ENCODE data around the gene CREB5.

The CREB5 gene

DNA sequence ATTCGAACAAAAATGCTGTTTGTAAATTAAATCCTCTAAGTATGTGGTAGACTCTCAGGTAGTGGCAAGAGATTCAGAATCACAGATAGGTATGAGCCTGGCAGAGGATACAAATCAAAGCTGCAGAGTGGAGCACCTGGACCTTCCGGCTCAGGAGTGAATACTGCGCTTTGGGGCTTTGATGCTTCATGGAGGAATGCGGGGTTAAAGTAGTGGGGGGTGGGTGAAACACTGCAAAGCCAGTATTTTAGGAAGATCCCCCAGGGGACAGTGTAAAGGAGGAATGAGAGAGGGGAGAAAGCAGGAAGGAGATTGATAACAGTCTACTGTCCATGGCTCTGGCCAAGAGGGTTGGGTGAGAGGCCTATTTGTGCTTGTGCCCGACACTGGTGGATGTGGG lies 43.2 kb downstream of the CREB5 start:
- H3K4me3 ChIP-seq (replicated peaks; ENCODE audit: low read depth, low read length), result no peak overlapping the region
- no peak for DNase-seq (ENCODE audit: extremely low read depth, low read depth)
- TF ChIP-seq, protein P1, sequence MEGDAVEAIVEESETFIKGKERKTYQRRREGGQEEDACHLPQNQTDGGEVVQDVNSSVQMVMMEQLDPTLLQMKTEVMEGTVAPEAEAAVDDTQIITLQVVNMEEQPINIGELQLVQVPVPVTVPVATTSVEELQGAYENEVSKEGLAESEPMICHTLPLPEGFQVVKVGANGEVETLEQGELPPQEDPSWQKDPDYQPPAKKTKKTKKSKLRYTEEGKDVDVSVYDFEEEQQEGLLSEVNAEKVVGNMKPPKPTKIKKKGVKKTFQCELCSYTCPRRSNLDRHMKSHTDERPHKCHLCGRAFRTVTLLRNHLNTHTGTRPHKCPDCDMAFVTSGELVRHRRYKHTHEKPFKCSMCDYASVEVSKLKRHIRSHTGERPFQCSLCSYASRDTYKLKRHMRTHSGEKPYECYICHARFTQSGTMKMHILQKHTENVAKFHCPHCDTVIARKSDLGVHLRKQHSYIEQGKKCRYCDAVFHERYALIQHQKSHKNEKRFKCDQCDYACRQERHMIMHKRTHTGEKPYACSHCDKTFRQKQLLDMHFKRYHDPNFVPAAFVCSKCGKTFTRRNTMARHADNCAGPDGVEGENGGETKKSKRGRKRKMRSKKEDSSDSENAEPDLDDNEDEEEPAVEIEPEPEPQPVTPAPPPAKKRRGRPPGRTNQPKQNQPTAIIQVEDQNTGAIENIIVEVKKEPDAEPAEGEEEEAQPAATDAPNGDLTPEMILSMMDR (IDR thresholded peaks at IDR 0.05; ENCODE audit: low read depth, low read length, missing control alignments), result no peak

GRCh38 chr7:28456044-28456443 lies 43.7 kb downstream of the CREB5 start:
- TF ChIP-seq, protein P1 (IDR thresholded peaks at IDR 0.05; ENCODE audit: low read depth, low read length, missing control alignments), result no peak
- DNase-seq (ENCODE audit: extremely low read depth, low read depth), result no peak
- no peak overlapping the region for H3K4me3 ChIP-seq (replicated peaks; ENCODE audit: low read depth, low read length)

- TF ChIP-seq, protein P1 (IDR thresholded peaks at IDR 0.05; ENCODE audit: low read depth, low read length, missing control alignments), result no peak
Measured at GRCh38 chr7:28458732-28459131, 46.4 kb downstream of the CREB5 start.

GRCh38 chr7:28459306-28459705 lies 47.0 kb downstream of the CREB5 start:
- TF ChIP-seq, protein P1 (IDR thresholded peaks at IDR 0.05; ENCODE audit: low read depth, low read length, missing control alignments), result no peak
- no peak overlapping the region for H3K4me3 ChIP-seq (replicated peaks; ENCODE audit: low read depth, low read length)
- DNase-seq (ENCODE audit: extremely low read depth, low read depth), result no peak

More at GRCh38 chr7:28458732-28459131, 46.4 kb downstream of the CREB5 start:
- no peak overlapping the region for H3K4me3 ChIP-seq (replicated peaks; ENCODE audit: low read depth, low read length)
- no peak for DNase-seq (ENCODE audit: extremely low read depth, low read depth)

DNA sequence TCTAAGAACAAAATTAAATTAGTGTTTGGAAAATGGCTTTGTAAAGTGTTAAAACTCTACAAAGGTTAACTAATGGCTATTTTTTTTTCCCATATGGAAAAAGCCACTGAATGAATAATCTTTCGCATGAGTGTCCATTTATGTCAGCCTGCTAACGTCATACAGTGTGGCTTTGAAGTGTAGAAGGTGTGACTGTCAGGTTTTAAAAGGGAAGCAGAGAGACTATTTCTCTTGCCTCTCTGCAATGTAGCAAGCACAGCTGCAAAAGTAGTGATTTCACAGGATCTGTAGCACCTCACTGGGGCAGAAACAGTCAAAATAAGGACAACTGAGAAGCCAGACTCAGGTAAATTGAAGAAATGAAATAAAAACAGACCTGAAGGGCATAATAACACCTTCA lies 53.4 kb downstream of the CREB5 start:
- no peak for DNase-seq (ENCODE audit: extremely low read depth, low read depth)
- TF ChIP-seq, protein P1 (IDR thresholded peaks at IDR 0.05; ENCODE audit: low read depth, low read length, missing control alignments), result no peak
- no peak overlapping the region for H3K4me3 ChIP-seq (replicated peaks; ENCODE audit: low read depth, low read length)

- H3K4me3 ChIP-seq (replicated peaks; ENCODE audit: low read depth, low read length), result no peak overlapping the region
- TF ChIP-seq, protein P1 (IDR thresholded peaks at IDR 0.05; ENCODE audit: low read depth, low read length, missing control alignments), result no peak
- DNase-seq (ENCODE audit: extremely low read depth, low read depth), result no peak
Measured at GRCh38 chr7:28466341-28466740, 54.0 kb downstream of the CREB5 start.

DNA sequence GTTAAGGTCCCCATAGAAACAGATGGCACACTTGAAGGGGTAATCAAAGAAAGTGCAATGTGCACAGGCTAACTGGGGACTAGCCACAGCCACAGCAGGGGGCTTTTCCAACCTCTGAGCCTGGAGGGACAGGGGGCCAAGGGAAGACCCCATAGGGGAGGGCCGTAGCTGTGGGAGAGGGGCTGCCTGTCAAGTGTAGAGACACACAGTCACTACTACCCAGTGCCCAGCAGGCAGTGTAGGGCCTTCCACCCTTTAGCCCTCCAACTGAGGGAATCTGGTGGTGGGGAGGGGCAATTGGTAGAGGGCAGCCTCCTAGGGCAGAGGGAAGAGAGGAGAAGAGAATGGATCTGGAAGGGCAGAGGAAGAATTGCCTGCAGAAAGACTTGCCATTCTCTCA lies 54.6 kb downstream of the CREB5 start:
- TF ChIP-seq, protein P1 (IDR thresholded peaks at IDR 0.05; ENCODE audit: low read depth, low read length, missing control alignments), result no peak
- no peak overlapping the region for H3K4me3 ChIP-seq (replicated peaks; ENCODE audit: low read depth, low read length)
- no peak for DNase-seq (ENCODE audit: extremely low read depth, low read depth)

Measured in HFF-Myc (cell line).